ENCODE measurements around the gene PCOLCE2.
"Not testable (repeated sequence)": the region's sequence is repeated elsewhere in the genome, so short reads cannot be mapped to it uniquely, and the experiment has no call there.

Gene PCOLCE2

DNA sequence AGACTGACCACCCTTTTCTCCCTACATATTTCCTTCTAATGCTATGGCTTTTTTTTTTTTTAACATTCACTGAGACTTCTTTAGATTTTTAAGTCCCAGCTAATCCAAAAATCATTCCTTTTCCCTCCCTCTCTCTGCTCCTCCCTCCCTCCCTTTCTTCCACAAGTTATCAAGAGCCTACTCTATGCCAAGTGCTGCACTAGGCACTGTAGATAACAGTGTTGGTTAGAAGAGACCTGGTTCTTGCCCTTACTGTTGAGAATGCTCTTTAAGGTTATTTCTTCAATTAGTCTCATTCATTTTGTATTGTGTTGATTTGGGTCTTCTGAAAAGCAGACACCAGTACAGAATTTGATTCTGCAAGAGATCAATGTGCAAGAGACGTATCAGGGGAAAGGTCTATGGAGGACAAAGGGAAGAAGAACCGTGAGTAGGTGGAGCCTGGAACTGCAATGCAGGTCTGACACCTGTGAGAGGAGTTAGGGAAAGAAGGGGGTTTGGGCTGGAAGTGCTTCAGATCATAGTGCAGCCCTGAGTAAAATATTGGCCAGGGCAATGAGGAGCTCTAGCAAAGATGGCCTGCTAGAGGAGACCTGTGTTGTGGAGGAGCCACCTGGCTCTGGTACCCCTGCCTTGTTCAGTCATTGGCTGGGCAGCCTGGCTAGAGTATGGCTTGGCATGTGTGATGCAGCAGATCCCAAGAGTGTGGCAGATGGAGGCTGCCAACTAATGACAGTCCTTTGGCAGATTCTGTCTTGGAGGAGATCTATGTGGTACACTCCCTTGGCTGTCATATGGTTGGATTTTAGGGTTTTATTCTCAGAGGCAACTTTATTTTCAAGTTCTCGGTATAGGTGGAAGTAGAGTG lies 9.7 kb upstream of the PCOLCE2 start:
- no peak for DNase-seq

DNA sequence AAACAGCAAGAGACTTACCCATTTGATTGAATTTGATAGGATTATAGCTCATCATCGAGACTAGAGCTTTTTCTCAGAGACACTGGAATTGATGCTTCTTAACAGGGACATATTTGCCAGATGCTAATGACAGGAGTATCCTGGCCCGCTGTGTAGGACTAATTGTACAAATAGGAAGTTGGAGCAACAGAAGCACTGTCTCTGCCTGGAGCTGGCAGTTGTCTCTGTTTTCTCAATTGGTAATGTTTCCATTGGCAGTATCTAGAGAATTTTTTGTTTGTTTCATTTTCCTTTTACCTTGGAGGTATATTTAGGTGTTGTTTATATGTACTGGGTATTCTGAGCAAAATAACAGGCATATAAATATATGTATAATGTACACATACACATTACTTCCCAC lies 8.9 kb upstream of the PCOLCE2 start:
- no peak for DNase-seq

DNA sequence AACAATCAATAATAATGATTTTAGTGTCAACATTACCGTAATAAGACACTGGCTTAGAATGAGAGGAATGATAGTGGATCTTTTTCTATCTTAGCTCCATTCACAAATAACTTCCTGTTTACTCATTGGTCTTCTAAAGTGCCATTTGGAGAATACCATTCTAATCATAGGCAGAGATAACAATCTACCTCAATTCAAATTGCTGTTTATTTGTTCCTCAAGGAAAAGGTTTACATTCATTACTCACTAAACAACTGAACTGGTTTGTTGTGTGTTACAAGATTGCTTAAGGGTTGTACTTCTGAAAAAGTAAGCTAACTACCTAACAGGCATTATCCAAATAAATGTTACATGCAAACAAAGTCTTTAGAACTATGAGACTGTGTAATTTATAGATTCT lies 8.1 kb upstream of the PCOLCE2 start:
- no peak for DNase-seq

DNA sequence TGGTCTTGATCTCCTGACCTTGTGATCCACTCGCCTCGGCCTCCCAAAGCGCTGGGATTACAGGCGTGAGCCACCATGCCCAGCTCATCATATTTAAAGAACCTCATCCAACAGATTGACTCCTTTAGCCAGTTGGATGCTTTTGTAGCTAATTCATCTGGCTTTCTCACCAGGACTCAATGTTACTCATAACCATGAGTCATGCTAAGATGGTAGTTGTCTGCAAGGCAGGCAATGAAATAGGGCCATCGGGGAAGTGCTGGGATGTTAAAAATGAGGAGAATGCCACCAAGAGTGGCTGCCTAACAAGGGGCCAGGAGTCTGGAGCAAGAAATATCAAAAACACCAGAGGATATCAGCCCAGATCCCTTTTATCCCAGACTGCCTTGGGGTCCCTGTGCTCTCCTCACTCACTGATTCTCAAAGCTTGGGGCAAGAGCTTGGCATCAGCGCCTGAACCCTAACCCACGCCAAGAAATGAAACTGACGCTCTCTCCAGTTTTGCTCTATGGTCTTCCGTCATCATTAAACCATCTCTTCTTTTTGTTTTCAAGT lies 7.4 kb upstream of the PCOLCE2 start:
- DNase-seq = no peak

DNA sequence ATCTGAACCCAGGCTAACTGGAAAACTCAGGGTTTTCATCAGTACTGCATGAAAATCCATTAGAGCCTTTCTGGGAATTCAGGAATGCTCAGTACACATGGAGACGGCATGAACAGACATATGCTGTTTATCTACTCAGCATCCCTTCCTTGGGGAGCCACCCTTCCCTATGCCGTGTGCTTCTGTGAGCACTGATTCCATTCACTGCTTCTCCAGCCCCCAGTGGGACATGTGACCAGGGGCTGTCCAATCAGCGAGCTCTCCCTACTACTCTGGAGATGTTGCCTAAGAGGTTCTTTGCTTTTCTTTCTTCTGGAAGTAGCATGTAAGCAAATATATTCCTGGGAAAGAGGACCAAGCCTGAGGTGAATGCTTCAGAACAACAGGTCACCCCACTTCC lies 5.6 kb upstream of the PCOLCE2 start:
- no peak for DNase-seq

DNA sequence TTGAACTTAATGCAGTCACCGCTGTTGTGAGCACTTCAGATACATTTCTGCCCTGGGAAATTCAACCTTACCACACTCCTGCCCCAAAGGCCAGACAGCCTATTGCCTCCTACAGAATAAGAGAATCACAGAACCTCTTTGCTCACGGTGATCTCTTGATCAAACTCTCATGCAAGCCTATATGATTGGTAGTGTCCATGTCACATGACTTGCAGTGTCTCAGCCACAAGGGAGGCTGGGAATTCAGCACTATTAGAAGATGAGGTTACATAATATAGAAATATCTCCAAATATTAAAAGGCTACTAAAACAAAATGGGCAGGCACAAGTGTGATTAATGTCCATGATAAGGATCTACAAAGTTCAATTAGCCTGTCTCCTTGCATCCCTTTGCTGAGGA lies 3.8 kb upstream of the PCOLCE2 start:
- DNase-seq = no peak

DNA sequence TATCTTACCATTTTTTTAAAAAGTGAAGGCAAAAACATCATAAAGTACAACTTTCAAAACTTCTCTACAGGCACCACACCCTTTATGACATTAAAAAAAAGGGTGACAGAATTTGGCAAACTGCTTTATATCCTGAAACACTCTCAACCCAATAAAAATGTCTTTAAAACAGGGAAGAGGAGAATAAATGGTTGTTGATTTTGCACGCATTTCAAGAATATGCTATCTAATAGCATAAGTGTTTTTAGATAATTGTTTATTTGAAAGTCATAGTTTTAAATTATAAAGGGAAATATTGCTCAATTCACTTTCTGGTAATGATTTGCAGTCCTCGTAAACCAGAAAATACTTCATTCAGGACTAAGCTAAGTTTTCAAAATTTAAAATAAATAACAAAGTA lies 1.7 kb upstream of the PCOLCE2 start:
- no peak for DNase-seq

DNA sequence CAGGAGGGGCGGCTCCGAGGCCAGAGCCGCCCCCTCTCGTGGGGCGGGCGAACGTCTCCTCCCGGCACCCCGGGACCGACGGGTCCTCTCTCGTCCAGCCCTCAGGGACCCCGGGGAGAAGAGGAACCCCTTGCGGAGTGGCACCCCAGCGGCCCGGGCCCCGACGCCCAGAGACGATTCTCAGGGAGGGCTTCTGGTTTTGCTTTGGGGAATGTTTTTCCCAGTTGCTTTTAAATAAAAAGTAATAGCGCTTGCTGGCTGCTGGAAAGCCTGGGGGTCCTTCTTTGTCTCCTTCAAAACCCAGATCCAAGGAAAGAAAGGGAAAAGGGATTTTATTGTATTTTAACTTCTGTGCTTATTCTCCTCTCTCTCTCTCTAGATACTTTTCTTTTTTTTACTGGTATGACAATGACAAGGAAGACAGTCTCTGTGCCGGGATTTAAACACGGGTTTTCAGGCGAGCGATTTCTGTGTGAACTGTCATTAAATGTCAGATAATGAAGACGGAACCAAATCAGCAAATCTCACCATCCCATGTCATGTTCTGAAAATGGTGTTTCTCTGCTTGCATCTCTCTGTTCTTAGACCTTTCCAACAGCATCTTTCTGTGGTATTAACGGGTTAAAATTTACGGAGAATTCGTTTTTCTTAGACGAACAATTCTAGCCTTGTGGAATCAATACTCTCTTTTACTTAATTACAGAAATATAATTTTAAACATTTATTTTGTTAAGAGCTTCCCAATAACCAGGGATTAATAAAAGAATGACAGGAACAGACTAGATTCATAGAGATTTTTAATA lies 530 bp upstream of the PCOLCE2 start:
- DNase-seq = no peak

DNA sequence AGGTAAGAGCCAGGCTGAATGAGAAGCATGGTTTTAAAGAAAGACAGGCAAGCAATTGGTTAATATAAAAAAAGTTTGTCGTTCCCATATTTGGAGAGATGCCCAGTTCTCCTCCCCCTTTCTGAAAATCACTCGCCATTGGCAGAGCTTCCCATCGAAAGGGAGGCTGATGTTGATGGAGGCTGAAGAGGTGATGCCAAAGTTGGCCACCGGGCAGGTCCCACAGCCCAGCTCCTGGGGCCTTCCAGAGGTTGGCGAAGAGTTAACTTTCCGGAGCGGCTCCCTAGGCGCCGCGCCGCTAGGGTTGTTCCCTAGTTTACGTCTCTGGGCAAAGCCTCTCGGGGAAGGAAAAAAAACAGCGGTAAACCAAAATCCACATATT lies 793 bp downstream of the PCOLCE2 start:
- no peak for DNase-seq

DNA sequence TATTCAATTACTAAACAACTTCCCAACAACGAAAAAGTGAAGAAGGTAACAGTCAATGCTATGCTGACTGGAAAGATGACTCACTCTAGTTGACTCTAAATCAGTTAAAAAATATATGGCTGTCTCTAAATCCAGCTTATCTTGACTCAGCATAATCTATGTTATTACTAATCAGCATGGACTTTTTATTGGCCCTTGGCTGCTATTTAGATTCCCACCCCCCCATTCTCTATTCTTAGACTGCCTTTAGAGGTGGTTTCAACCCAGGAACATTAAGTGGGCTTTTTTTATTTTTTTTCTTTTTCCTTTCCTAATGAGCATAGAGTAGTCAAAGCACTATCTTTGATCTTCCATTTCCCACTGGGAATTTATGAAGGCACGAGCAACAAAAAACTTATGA lies 1.9 kb downstream of the PCOLCE2 start:
- DNase-seq = no peak

DNA sequence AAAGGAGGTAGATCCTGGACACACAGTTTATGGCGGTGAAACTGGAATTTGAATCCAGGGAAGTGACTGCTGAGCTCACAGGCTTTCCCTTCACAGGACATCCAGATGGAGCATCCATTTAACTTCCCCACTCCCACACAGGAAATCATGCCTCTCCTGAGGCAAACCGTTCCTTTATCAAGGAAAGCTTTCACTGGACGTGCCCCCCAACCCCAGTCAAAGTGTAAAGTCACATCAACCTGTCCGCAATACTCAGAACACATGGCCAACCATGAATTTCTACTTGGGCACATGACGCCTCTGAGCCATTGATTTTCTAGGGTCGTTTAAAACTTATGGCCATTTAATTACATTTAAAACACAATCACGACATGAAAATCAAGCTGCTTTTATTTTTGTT lies 2.9 kb downstream of the PCOLCE2 start:
- DNase-seq = no peak

DNA sequence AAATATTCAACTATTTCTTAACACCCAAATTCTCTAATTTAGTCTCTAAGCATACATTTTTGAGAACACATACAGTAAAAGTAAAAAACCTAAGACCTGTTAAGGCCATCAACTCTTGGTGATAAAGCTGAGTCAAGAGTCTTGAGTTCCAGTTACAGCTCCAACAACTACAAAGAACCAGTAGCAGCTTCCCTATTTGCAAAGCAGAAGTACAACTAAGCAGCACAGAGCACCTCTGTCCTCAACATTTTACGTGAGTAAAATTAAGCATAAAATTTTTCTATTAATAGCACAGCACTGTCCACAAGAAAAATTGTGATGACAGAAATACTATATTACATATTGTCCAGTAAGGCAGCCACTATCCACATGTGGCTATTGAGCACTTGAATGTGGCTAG lies 4.4 kb downstream of the PCOLCE2 start:
- DNase-seq = no peak

DNA sequence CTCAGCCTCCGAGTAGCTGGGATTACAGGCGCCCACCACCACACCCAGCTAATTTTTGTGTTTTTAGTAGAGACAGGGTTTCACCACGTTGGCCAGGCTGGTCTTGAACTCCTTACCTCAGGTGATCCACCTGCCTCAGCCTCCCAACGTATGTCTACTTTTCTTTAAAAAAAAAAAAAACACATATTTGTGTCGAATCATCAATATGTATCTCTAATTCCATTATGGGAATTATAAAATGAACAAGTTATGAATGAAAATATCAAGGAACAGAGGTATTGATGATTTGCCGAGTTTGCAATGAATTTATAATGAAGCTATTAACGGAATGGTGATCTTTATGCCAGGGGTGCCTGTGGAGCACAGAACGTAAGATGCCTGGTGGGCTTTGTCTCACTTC lies 5.3 kb downstream of the PCOLCE2 start:
- DNase-seq = not testable (repeated sequence)

DNA sequence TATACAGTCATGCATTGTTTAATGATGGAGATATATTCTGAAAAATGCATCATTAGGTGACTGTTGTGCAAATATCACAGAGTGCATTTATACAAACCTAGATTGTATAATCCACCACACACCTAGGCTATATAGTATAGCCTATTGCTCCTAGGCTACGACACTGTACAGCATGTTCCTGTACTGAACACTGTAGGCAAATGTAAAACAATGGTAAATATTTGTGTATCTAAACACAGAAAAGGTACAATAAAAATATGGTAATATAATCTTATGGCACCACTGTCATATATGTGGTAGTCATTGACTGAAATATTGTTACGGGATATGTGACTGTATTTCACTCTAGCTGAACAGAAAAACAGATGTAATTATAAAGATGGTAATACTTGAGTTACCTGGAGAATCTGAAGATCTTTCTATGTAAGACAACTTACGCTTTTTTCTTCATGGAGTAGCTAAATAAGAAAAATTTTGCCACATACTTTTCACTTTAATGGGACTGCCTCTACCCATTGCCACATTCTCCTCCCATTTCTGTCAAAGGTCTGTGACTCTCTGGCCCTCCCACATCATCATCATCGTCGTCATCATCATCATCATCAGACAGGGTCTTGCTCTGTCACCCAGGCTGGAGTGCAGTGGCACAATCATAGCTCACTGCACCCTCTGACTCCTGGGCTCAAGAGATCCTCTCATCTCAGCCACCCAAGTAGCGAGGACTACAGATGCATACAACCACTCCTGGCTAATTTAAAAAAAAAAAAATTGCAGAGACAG lies 7.2 kb downstream of the PCOLCE2 start:
- no peak for DNase-seq

DNA sequence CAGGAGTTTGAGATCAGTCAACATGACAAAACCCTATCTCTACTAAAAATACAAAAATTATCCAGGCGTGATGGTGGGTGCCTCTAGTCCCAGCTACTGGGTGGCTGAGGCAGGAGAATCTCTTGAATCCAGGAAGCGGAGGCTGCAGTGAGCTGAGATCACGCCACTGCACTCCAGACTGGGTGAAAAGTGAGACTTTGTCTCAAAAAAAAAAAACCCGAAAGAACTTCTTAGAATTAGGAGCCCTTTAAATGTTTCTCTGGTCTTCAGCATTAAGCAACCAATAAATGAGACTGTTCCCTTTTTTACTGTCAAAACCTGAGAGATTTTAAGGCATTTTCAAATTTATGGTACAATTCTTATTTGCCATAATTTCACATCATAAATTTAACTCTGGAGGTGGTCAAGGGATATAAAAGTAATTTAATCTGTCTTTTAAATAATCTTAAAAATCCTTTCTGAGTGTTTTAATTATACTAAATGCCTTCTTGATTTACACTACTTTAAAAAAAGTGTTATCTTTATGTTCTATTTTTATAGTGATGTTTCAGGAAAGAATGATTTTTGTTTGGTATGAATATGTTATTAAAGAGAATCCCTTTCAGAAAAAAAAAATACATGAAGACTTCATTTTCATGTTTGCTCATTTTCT lies 10.1 kb downstream of the PCOLCE2 start:
- no peak for DNase-seq

DNA sequence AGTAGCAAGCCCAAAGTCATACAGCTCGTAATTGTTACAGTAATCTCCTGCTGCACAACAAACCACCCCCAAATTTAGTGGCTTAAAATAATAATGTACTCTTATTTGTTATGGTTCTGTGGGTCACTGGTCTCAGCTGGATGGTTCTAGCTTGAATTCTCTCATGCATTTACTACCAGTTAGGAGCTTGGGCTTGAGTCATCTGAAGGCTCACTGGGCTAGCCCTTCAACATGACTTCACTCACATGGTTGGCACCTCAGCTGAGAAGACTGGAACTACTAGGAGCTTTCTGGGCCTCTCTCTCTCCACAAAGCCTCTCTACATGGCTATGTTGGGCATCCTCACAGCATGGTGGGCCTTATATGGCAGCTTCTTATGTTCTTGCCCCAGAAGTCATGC lies 12.5 kb downstream of the PCOLCE2 start:
- DNase-seq = no peak

DNA sequence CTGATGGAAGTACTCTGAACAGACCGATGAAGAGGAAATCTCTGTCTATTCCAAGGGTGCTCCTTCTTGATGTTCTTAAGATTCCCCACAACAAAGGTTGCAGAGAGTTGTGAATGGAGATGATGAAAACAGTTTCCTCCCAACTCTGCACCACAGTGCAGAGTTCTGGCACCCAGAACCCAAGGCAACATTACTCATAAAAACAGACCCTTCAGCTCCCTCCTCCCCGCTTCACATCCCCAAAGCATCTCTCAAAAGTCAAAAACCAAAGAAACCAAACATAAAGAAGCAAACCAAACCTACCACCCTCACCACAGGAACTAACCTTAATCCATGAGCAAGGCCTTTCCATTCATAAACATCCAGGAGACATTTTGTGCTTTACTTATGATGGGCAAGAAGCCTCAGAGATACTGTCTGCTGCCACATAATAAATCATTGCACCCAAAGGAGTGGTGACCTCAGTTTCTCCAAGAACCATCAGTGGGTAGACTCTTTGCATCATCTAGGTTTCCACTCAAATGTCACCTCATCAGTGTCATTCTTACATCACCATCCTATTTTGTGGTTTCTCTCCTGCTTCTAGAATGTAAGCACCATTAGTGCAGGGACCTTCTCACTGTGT lies 13.2 kb downstream of the PCOLCE2 start:
- DNase-seq = no peak

DNA sequence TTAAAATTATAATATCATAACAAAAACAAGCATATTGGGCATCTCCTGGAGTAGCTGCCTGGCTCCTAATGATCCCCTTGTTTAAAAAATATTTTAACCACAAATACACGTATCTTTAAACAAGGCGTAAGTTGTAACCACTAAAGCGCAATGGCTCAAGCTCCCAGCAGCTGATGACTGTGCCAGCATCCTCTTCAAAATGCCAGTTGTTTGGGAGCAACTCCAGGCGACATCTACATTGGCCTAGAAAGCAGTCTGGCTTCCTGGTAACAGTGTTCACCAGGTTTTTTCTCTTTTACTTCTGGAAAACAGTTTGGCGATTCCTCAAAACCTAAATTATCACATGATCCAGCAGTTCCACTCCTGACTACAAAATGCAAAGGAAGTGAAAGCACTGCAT lies 13.8 kb downstream of the PCOLCE2 start:
- DNase-seq = no peak

DNA sequence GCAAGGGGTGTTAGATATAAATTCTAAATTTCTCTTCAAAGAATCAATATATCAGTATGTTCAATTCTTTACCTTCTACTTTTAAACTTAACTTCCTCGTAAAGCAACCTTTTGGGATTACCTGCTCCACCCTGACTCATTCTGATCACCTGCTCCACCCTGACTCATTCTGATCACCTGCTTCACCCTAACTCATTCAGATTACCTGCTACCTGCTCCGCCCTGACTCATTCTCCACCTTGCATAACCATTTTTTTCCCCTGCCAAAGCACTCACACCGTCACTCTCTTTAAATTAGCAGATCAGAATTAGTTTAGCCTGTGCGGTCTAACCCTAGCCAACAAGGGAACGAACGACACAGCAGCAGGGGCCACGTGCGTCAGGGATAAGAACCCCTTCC lies 20.5 kb downstream of the PCOLCE2 start:
- not testable (repeated sequence) for DNase-seq

DNA sequence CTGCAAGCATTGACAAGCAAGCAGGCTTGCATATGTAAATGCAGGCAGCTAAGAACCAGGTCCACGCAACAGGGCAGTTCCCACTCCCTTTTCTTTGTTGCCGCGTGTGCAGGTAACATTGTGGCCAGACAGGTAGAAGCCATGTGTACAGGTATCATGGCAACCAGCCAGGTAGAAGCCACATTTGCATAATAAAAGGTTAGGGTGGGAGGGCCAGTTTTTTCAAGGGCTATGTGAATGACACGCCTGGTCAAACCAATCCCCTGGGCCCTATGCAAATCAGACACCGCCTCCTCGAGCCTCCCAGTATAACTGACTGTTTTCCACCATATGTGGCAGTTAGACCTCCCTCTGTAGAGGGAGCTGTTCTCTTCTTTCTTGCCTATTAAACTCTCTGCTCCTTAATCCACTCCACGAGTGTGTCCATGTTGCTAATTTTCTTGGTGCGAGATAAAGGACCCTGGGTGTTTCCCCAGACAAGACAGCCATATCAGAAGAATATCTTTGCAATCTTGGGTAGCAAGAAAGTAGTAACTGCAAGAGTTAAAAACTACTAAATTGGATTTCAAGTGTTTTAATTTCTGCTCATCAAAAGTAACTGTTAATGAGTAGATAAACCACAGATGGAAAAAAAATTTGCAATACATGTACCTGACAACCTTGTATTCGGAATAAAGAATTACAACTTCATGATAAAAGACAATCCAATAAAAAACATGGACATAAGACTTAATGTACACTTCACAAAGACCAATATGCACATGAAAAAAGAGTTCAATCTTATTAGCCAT lies 21.8 kb downstream of the PCOLCE2 start:
- no peak for DNase-seq

All from activated effector memory CD4-positive, alpha-beta T cell treated with Interleukin-2 at 50 U/mL for 16 hours (primary cell).